CD1c-positive myeloid dendritic cell (primary cell): ENCODE data around the gene TIAL1.
"Not testable (repeated sequence)": the region's sequence is repeated elsewhere in the genome, so short reads cannot be mapped to it uniquely, and the experiment has no call there.

Source experiments
- DNase-seq: peaks from one replicate; pipeline ENCODE4 v3.0.0-alpha.2; 2016; ENCODE audit errors: extremely low spot score

Gene TIAL1, protein sequence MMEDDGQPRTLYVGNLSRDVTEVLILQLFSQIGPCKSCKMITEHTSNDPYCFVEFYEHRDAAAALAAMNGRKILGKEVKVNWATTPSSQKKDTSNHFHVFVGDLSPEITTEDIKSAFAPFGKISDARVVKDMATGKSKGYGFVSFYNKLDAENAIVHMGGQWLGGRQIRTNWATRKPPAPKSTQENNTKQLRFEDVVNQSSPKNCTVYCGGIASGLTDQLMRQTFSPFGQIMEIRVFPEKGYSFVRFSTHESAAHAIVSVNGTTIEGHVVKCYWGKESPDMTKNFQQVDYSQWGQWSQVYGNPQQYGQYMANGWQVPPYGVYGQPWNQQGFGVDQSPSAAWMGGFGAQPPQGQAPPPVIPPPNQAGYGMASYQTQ

DNA sequence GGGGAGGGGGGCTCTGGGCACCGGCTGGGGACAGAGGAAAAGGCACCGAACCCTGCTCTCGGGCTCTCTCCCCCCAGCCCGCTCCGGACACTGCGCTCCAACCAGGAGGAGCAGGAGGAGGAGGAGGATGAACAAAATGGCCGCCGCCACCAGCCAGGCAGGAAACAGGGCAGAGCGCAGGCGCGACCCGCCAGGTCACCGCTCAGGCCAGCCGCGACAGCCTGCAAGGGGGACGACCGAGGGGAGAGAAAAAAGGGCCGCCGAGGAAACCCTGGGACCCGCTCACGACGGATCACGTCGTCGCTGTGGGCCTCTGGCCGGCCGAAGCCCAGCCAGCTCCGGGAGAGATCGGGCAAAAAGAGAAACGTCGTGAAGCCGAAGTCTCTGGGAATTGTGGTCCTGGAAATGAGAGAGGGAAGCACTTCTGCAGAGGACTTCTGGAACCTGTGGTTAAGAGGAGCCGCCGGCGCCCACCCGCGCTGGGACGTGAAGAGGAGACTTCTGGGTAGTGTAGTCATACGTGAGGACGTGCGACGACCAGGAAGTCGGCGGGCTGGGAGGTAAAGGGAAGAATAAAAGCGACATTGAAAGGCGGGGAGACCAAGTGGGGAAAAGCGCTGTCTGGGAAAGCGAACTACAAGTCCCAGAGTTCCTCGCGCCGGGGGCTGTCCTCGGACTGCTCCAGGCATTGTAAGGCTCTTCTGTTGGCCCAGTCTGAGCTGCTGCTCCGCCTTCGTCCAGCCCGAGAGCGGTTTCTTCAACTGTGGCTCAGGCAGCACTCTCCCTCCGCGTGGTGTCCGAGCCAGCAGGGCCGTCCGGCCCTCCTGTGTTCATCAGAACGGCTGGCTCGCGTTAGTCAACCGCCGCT is at the start of gene TIAL1:
TIAL1 (minus strand) TSS at position 428 of the 868 bp plus-strand sequence. CDS start 499 bp downstream, outside the sequence.
- DNase-seq = peak; percentile 98

DNA sequence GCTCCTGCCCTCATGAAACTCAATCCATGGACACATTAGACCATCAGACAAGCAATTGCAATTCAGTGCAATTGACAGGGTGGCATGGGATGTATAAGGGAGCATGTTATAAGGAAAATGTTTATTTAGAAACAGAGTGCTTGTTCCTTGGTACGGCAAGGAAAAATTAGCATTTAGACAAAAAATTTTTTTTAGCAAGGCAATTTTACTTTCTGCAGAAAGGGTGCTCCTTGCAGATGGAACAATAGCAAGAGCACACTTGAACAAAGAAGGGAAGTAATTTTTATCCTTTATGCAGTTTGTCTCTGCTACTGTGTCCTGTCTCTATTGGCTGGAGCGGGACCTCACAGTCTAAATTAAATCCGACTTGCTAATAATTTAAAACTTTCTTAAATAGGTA is 48.2 kb upstream of the TIAL1 start:
- no peak for DNase-seq

DNA sequence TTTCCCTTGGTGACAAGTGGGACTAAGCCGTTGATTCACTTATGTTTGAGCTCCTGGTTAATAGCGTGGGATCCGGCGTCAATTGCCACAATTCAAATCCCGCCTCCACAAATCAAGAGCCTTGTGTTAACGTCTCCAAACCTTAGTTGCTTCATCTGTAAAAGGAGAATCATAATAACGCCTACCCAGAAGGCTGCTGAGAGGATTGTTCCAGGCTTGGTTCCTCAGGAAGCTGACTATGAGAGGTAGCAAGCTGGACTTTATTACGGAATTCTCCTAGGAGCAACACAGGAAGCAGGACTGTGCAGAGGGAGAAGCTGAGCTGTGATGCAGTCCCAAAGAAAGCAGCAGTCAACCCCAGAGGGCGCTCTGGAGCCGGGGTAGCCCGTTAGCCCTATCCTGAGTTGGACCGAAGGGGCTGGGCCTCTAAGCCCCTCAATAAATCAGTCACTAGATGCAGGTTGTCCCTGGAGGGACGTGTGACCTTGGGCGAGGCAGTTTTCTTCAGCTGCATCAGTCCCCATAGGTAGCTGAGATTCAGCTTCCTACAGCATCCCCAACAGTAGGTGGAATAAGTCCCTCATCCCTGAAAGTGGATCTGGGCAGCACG is 47.5 kb upstream of the TIAL1 start:
- DNase-seq = no peak

DNA sequence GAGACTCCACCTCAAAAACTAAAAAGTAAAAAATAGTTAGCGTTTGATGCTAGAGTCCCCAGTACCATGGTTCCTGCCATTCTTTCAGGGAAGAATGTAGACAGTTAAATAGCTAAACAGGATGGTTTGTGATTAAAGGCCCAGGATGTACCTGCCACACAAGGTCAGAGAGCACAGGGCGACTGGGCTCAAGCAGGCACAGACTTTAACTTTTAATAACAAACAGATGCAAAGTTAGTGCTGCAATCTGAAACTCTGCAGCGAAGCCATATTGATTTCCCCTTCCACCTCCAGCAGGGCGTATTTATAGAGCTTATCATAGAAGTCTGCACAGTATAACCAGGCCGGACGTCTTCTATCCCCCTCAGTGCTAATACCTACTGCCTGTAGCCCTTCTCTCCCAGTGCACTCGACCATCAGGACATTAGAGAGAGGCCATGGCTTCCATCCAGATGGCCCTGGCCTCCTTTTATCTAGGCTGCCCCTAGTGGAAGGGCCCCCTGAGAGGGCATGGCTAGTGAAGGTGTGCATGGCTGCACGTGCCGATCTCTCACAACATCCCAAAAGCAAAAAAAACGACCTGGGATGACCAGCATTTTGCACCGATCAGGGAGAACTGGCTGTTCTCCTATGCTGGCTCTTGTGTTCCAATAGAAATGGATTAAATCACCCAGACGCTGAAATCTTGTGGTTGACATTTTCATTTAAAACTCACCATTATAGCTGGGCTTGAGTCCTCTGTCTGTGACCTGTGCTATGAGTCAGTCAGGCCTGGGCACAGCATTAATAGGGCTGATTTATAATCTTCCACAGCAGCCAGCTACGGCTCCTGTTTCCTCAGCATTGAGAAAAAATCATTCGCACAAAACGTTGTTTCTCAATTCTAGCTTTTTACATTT is 46.8 kb upstream of the TIAL1 start:
- DNase-seq = no peak

DNA sequence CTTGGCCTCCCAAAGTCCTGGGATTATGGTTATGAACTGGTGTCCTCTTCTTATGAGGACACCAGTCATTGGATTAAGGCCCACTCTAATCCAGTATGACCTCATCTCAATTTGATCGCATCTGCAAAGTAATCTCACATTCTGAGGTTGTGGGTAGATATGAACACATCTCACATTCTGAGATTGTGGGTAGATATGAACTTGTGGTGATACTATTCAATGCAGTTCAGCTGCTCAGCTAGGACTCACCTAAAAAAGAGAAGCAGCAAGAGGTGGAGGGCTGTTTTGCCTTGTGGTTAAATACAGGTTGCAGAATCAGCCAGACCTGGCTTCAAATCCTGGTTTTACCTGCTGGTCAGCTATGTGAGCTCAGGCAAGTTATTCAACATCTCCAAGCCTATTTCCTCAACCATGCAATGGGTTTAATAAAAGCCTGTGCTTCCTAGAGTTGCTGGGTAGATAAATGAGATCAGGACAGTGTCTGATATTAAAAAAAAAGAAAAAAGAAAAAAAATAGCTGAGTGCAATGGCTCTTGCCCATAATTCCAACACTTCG is 45.9 kb upstream of the TIAL1 start:
- DNase-seq = no peak

DNA sequence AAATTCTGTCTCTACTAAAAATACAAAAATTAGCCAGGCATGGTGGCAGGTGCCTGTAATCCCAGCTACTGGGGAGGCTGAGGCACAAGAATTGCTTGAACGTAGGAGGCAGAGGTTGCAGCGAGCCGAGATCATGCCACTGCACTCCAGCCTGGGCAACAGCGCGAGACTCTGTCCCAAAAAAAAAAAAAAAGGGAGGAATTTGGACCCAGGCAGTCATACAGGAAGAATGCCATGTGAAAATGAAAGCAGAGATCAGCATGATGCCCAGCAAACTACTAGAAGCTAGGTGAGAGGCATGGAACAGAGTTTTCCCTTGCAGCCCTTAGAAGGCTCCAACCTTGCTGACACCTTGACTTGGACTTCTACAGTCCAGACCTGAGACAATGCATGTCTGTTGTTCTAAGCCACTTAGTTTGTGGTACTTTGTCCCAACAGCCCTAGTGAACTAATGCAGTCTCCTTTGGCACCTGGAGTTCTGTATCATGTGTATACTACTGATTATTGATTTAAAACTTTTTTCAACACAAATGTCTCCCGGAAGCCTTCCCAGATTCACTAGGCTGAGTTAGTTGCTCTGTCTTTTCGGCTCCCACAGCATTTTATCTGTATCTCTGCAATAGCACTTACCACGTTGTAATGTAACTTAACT is 44.2 kb upstream of the TIAL1 start:
- DNase-seq = no peak

DNA sequence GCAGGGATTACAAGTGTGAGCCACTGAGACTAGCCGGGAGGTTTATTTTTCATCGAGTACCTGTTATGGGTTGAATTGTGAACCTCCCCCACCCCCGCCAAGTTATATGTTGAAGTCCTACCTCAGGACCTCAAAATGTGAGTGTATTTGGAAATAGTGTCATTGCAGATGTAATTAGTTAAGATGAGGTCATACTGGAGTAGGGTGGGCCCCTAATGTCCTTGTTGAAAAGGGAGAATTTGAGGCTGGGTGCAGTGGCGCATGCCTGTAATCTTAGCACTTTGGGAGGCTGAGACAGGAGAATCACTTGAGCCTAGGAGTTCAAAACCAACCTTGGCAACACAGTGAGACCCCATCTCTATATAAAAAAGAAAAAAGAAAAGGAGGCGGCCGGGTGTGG is 43.6 kb upstream of the TIAL1 start:
- DNase-seq = no peak

DNA sequence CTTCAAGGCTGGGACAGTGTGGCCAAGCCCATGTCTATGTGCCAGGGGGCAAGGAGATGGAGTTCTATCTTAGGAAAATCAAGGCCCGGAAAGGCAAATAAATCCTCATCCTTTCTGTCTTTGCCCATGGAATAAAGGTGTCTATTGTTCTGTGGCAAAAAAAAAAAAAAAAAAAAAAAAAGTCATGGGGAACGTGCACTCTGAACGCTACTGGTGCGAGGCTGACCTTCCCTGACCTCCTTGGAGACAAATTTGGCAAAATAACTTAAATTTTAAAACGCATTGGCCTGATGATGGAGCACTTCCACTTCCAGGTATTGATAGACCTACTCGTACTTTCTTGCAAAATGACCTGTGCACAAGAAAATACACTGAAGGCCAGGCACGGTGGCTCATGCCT is 42.2 kb upstream of the TIAL1 start:
- DNase-seq = no peak

DNA sequence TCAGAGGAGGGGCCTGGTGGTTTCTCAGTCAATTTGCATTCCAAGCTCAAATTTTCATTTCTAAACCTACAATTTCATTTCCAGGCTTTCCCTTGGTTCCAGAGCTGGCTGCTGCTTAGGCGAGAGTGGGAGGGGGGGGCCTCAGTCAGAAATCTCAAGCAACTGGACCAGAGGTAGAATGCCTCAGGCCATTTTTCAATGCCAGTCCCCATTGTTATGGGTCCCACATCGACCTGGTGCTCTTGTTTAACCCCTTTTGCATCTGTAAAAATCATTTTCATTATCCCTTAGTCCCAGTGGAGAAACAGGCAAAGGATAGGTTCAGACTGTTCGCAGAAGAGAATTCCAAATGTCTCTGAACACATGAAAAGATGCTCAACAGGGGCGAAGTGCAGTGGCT is 40.9 kb upstream of the TIAL1 start:
- DNase-seq = no peak

DNA sequence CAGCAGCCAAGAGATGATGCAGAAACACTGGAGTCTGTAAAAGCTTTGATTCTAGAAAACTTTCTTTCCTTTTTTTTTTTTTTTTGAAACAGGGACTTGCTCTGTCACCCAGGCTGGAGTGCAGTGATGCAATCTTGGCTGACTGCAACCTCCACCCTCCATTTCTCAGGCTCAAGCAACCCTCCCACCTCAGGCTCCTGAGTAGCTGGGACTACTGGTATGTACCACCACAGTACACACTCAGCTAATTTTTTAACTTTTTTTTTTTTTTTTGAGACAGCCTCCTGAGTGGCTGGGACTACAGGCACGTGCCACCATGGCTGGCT is 37.4 kb upstream of the TIAL1 start:
- no peak for DNase-seq

DNA sequence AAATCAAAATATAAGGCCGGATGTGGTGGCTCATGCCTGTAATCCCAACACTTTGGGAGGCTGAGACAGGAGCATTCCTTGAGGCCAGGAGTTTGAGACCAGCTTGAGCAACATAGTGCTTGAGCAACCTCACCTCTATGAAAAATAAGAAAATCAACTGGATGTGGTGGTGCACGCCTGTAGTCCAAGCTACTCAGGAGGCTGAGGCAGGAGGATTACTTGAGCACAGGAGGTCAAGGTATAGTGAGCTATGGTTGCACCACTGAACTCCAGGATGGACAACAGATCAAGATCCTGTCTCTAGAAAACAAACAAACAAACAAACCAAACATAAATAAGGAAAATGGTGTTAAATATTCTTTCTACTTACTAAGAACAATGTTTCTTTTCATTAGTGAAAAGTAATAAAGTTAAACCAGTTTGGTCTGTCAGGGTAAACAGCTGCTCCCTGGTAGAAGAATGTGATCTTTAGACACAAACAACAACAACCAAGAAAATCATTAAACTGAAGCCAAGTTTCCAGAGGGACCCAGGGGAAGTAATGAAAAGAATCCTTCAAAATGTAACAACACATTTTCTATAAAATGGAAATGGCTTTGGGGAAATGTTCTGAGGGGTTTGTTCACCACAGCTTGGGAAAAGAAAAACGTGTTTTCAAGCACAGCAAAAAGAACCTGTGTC is 36.9 kb upstream of the TIAL1 start:
- DNase-seq = no peak

DNA sequence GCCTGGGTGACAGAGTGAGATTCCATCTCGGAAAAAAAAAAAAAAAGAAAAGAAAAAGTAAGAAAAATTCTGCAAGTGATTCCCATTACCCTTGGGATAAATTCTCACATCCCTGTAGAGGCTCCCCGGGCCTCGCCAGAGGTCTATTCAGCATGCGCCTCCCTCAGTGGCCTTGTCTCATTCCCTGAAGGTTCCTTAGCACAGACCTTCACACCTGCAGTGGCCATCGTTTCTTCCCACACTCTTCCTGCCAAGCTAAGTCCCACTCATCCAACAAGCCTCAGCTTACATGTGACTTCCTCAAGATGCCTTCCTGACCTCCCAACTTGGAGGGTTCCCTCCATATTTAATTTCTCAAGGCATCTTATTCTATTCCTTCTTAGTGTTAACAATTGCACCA is 33.5 kb upstream of the TIAL1 start:
- no peak for DNase-seq

DNA sequence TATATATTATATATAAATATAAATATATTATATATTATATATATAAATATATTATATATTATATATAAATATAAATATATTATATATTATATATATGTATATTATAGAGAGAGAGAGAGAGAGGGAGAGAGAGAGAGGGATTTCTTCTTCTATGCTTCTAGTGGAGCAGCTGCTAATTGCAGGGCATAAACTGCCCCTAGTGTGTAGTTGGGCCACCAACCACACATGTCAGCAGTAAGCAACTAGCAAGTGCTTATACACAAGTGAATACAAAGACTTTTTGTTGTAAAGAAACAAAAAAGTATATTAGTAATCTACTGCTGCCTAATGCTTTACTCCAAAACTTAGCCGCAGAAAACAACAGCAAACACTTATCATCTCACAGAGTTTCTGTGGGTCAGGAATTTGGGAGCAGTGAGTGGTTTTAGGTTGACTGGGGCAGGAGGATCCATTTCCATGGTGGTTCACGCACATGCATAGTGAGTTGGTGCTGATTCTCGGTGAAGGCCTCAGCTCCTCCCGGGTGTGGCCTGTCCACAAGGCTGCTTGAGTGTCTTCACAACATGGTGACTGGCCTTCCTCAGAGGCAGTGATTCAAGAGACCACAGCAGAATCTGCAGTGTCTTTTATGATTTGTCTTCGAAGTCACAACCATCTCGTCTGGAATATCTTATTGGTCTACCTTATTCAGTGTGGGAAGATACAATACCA is 29.0 kb upstream of the TIAL1 start:
- DNase-seq = no peak

DNA sequence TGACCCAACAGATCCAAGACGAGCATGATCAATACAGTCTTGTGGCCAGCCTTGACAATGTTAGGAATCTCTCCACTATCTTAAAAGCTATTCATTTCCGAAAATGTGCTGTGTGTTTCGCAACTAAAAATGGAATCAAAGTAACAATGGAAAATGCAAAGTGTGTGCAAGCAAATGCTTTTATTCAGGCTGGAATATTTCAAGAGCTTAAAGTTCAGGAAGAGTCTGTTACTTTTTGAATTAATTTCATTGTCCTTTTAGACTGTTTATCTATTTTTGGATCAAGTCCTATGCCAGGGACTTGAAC is 24.3 kb upstream of the TIAL1 start:
- DNase-seq = no peak

DNA sequence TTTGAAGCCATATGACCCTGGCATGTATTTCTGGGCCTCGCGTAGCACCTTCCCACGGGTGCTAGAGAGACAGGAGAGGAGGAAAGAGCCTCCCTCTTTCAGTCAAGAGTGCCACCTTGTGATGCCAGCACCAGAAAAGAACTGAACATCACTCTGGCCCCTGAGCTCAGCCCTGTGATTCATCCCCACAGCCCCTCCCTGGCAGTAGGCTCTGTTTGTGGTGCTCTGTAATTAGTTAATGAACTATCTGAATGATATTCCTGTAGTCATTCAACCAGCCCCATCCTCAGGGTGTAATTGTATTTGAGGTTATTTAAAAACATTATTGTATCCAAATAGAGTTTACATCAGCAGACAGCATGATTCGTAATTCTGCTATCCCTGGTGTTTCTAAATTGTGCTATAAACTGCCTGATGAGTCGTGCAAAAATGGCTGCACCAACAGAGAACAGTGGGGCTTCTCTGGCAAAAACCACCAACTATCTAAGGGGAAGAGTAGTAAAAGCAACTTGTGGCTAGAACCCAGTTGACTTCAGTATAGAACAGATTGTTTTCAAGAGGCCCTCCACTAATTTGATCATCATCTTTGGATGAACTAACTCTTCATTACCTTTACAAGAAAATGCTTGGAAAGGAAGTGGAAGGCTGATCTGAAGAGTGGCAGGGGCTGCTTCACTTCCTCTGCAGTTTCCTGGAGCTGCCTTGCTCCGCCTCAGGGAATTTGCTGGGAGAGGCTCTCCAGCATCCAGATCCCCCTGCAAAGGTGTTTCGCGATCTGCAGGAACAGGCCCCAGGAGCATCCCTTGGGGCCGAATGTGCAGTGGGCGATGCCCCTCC is 23.7 kb upstream of the TIAL1 start:
- no peak for DNase-seq

DNA sequence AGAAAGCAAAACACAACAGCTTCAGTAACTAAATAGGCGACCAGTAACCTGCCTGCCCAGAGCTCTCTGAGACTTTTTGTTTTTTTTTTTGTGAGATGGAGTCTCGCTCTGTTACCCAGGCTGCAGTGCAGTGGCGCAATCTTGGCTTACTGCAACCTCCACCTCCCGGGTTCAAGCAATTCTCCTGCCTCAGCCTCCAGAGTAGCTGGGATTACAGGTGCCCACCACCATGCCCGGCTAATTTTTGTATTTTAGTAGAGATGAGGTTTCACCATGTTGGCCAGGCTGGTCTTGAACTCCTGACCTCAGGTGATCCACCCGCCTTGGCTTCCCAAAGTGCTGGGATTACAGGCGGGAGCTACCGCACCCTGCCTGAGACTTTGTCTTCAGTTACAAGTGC is 23.0 kb upstream of the TIAL1 start:
- DNase-seq = not testable (repeated sequence)

DNA sequence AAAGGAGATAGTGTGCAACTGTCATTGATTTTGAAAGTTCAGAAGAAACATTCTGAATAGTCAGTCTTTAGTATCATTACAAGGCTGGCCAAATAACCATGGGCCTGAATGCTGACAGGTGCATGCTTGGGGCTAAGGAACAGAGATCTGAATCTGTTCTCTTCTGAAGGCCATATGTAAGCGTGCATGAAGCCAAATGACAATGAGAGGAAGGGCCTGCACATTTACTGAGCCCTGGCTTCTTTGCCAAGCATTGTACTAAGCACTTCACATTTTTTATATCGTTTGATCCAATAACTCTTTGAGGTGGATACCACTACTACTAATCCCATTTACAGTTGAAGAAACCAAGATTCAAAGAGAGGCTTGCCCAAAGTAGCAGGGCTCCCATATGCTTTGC is 22.5 kb upstream of the TIAL1 start:
- DNase-seq = no peak

DNA sequence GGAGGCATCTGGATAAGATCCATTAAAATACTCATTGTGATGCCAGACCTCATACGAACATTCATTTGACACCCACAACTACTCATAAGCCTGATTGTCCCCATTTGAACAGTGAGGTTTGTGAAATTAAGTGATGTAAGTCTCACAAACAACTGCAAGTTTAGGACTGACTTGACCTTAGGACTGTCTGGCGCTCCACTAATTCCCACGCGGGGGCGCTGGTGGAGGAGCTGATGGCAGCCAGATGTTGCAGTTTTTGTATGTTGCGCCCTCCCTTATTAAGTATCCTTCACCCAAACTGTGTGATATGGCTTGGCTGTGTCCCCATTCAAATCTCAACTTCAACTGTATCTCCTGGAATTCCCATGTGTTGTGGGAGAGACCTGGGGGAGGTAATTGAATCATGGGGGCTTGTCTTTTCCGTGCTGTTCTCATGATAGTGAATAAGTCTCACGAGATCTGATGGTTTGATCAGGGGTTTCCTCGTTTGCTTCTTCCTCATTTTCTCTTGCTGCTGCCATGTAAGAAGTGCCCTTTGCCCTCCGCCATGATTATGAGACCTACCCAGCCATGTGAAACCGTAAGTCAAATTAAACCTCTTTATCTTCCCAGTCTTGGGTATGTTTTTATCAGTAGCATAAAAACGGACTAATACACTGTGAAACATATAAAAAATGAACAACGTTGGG is 20.3 kb upstream of the TIAL1 start:
- DNase-seq = no peak
